K562 (cell line): Measurements from ENCODE around the gene CCNB1. TPM values are rescaled to one million over a fixed set of nuclear protein-coding genes. Genes with fewer than 3 reads are reported as not detected.

ENCODE experiments used
- CC2D1A ChIP-seq: fragments of 450-650 bp; IDR thresholded peaks from 2 replicates; pipeline ENCODE4 v1.6.1; 2017; ENCODE audit warnings: mild to moderate bottlenecking
- CREB3 ChIP-seq: fragments of 450-650 bp; conservative IDR thresholded peaks from 2 replicates; pipeline ENCODE4 v1.6.1; 2016; ENCODE audit warnings: missing genetic modification characterization, low read depth, mild to moderate bottlenecking, missing compliant biosample characterization, moderate library complexity
- FOXP1 ChIP-seq: sonication (generic); formaldehyde crosslinking; IDR thresholded peaks from 2 replicates; pipeline ENCODE4 v1.8.0; 2022; ENCODE audit warnings: mild to moderate bottlenecking, missing genetic modification reagents
- GTF2A2 ChIP-seq: IDR thresholded peaks from 2 replicates; pipeline ENCODE4 v1.6.1; 2016; ENCODE audit warnings: mild to moderate bottlenecking, missing genetic modification characterization, missing compliant biosample characterization
- HIVEP1 ChIP-seq: fragments of 250-450 bp; sonication (Bioruptor Pico); IDR thresholded peaks from 2 replicates; pipeline ENCODE4 v1.4.0; 2020; ENCODE audit warnings: mild to moderate bottlenecking
- IRF9 ChIP-seq: fragments of 450-650 bp; IDR thresholded peaks from 2 replicates; pipeline ENCODE4 v1.6.1; 2016; ENCODE audit warnings: missing biosample characterization, missing genetic modification characterization
- JUN ChIP-seq, 2 experiments: sonication (generic) in 1 of 2; formaldehyde crosslinking in 1 of 2; IDR thresholded peaks; 2 replicates each; pipeline versions ENCODE4 v1.6.1 to v1.8.0; 2012 to 2022; ENCODE audit warnings: borderline replicate concordance in 2 of 2, mild to moderate bottlenecking in 2 of 2, improper control_type of control experiment in 1 of 2, low read depth in 1 of 2, low read length in 1 of 2, missing genetic modification reagents in 1 of 2
- KDM5B ChIP-seq: fragments of 200-600 bp; sonication (generic); IDR thresholded peaks from 2 replicates; pipeline ENCODE4 v1.6.1; 2012; ENCODE audit warnings: low read depth, mild to moderate bottlenecking, moderate library complexity, low read length, control low read depth, inconsistent platforms; ENCODE audit not compliant: insufficient replicate concordance
- MBD2 ChIP-seq: sonication (generic); IDR thresholded peaks from 2 replicates; pipeline ENCODE4 v1.6.1; 2016; ENCODE audit warnings: low read depth, borderline replicate concordance
- NCOA6 ChIP-seq: fragments of 450-650 bp; IDR thresholded peaks from 2 replicates; pipeline ENCODE4 v1.6.1; 2017; ENCODE audit warnings: mild to moderate bottlenecking
- NELFE ChIP-seq: IDR thresholded peaks from 2 replicates; pipeline ENCODE4 v1.6.1; 2011; ENCODE audit warnings: mild to moderate bottlenecking; ENCODE audit not compliant: insufficient read depth, insufficient read length
- PHB2 ChIP-seq: fragments of 450-650 bp; IDR thresholded peaks from 2 replicates; pipeline ENCODE4 v1.6.1; 2017; ENCODE audit warnings: low read depth
- RBFOX2 ChIP-seq: fragments of 200-400 bp; formaldehyde crosslinking; IDR thresholded peaks from 2 replicates; pipeline ENCODE4 v1.6.1; 2017; ENCODE audit warnings: low read depth, mild to moderate bottlenecking, low read length, moderate library complexity
- SMARCA5 ChIP-seq: fragments of 450-650 bp; IDR thresholded peaks from 2 replicates; pipeline ENCODE4 v1.6.1; 2016
- SNIP1 ChIP-seq: fragments of 450-650 bp; IDR thresholded peaks from 2 replicates; pipeline ENCODE4 v1.7.1; 2017; ENCODE audit warnings: low read depth, mild to moderate bottlenecking
- YY1 ChIP-seq, 3 experiments: IDR thresholded peaks; 2 replicates each; pipeline ENCODE4 v1.6.1; 2011; ENCODE audit warnings: low read length in 2 of 3, mild to moderate bottlenecking in 2 of 3, moderate library complexity in 2 of 3, borderline replicate concordance in 1 of 3, control low read depth in 1 of 3, low read depth in 1 of 3; ENCODE audit not compliant: insufficient read depth in 3 of 3, insufficient replicate concordance in 2 of 3, control insufficient read depth in 1 of 3, insufficient read length in 1 of 3; ENCODE audit errors: extremely low read depth in 1 of 3
- ZBTB17 ChIP-seq: fragments of 450-650 bp; formaldehyde crosslinking; IDR thresholded peaks from 2 replicates; pipeline ENCODE4 v1.4.0; 2020; ENCODE audit warnings: mild to moderate bottlenecking
- ZNF121 ChIP-seq: sonication (generic); formaldehyde crosslinking; conservative IDR thresholded peaks from 2 replicates; pipeline ENCODE4 v1.8.0; 2022; ENCODE audit warnings: missing genetic modification reagents
- polyA plus RNA-seq, 8 experiments: library from polyadenylated mRNA; depleted of rRNA in 4 of 8; stranded (reverse) in 5 of 8; unstranded in 3 of 8; fragments of >200 nt; fragmentation: Nextera tagmentation in 2 of 8; fragmentation: Illumina TruSeq in 1 of 8; extraction: Ambion mirVana in 2 of 8; extraction: Trizol in 1 of 8; gene quantifications; 2 replicates each; pipeline versions ENCODE4 v1.2.1 to v1.2.3, GENCODE V29; 2011 to 2014; ENCODE audit warnings: inconsistent platforms in 1 of 8, missing spikeins in 1 of 8
- total RNA-seq, 7 experiments: library from RNA; depleted of rRNA in 6 of 7; stranded (reverse); fragments of >200 nt in 6 of 7; fragmentation: Illumina TruSeq in 2 of 7; extraction: Trizol in 2 of 7; gene quantifications; 2 replicates each; pipeline versions ENCODE4 v1.2.1 to v1.2.3, GENCODE V29; 2011 to 2021; ENCODE audit warnings: low replicate concordance in 1 of 7
- TF ChIP-seq, protein P1 (sequence below): fragments of 250-450 bp; sonication (Bioruptor Pico); IDR thresholded peaks from 2 replicates; pipeline ENCODE4 v1.4.0; 2020

CCNB1 gene
- total and polyA plus RNA-seq, 9 of the 15 experiments (the other 6 are each of a cell fraction or from before 2014, with no cell fraction given) = 165 to 679 (median 271) TPM

GRCh38 chr5:69189162-69190086, 22.5 kb downstream of the CCNB1 start, which contains the start of gene CENPH (continued):
- TF ChIP-seq, protein P1, sequence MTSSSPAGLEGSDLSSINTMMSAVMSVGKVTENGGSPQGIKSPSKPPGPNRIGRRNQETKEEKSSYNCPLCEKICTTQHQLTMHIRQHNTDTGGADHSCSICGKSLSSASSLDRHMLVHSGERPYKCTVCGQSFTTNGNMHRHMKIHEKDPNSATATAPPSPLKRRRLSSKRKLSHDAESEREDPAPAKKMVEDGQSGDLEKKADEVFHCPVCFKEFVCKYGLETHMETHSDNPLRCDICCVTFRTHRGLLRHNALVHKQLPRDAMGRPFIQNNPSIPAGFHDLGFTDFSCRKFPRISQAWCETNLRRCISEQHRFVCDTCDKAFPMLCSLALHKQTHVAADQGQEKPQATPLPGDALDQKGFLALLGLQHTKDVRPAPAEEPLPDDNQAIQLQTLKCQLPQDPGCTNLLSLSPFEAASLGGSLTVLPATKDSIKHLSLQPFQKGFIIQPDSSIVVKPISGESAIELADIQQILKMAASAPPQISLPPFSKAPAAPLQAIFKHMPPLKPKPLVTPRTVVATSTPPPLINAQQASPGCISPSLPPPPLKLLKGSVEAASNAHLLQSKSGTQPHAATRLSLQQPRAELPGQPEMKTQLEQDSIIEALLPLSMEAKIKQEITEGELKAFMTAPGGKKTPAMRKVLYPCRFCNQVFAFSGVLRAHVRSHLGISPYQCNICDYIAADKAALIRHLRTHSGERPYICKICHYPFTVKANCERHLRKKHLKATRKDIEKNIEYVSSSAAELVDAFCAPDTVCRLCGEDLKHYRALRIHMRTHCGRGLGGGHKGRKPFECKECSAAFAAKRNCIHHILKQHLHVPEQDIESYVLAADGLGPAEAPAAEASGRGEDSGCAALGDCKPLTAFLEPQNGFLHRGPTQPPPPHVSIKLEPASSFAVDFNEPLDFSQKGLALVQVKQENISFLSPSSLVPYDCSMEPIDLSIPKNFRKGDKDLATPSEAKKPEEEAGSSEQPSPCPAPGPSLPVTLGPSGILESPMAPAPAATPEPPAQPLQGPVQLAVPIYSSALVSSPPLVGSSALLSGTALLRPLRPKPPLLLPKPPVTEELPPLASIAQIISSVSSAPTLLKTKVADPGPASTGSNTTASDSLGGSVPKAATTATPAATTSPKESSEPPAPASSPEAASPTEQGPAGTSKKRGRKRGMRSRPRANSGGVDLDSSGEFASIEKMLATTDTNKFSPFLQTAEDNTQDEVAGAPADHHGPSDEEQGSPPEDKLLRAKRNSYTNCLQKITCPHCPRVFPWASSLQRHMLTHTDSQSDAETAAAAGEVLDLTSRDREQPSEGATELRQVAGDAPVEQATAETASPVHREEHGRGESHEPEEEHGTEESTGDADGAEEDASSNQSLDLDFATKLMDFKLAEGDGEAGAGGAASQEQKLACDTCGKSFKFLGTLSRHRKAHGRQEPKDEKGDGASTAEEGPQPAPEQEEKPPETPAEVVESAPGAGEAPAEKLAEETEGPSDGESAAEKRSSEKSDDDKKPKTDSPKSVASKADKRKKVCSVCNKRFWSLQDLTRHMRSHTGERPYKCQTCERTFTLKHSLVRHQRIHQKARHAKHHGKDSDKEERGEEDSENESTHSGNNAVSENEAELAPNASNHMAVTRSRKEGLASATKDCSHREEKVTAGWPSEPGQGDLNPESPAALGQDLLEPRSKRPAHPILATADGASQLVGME (CRISPR knock-in tag) = peak; percentile 13; the same call in 1 of the 2 replicates
- TF ChIP-seq IRF9 (tag) (0 out of 2 replicates have a peak, but pooled peaks have one; percentile 35), NCOA6 (no peak), ZNF121 (CRISPR knock-in tag) (no peak), ZBTB17 (CRISPR knock-in tag) (no peak), KDM5B (peak; percentile 87), SNIP1 (no peak), HIVEP1 (no peak), GTF2A2 (tag) (no peak), YY1 (IDR thresholded peaks at IDR 0.05; ENCODE audit: borderline replicate concordance in 1 of 3, control insufficient read depth in 1 of 3, extremely low read depth in 1 of 3, insufficient read depth in 3 of 3, insufficient read length in 1 of 3, insufficient replicate concordance in 2 of 3, low read depth in 1 of 3, low read length in 2 of 3) (peak; percentile 19 to 75 (median 59)), PHB2 (no peak), CREB3 (tag) (0 out of 2 replicates have a peak, but pooled peaks have one; percentile 39), CC2D1A (0 out of 2 replicates have a peak, but pooled peaks have one; percentile 29), RBFOX2 (peak; percentile 99), MBD2 (peak; percentile 67; the same call in 1 of the 2 replicates), SMARCA5 (no peak), NELFE (no peak), FOXP1 (CRISPR knock-in tag) (peak; percentile 76; the same call in 1 of the 2 replicates), JUN (IDR thresholded peaks at IDR 0.05; ENCODE audit: borderline replicate concordance, low read depth, low read length) (peak; percentile 18; the same call in 1 of the 2 replicates), JUN (CRISPR knock-in tag; IDR thresholded peaks at IDR 0.05; ENCODE audit: borderline replicate concordance) (peak; percentile 80)
